HUDEP-2 (cell line): Measurements from ENCODE around the gene GRK1.
"Not testable (repeated sequence)": the region's sequence is repeated elsewhere in the genome, so short reads cannot be mapped to it uniquely, and the experiment has no call there.

Experiments used
- DNase-seq, 76 experiments: peaks; one replicate each; lab custom pipeline; 2025; ENCODE audit not compliant: unreplicated experiment in 76 of 76; lab: John Stamatoyannopoulos, UW

GRK1 gene

DNA sequence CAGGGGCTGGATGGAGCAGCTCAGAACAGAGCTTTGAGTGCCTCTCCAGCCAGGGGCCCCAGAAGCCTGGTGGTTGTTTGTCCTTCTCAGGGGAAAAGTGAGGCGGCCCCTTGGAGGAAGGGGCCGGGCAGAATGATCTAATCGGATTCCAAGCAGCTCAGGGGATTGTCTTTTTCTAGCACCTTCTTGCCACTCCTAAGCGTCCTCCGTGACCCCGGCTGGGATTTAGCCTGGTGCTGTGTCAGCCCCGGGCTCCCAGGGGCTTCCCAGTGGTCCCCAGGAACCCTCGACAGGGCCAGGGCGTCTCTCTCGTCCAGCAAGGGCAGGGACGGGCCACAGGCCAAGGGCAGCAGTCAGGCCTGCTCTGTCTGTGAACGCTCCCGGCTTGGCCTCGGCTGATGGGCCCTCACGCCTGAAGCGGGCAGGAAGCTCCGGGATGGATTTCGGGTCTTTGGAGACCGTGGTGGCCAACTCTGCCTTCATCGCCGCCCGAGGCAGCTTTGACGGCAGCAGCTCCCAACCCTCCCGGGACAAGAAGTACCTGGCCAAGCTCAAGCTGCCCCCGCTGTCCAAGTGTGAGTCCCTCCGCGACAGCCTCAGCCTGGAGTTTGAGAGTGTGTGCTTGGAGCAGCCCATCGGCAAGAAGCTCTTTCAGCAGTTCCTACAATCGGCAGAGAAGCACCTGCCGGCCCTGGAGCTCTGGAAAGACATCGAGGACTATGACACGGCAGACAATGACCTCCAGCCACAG is at the start of gene GRK1:
Gene GRK1 (plus strand): TSS at position 269 of the 751 bp plus-strand sequence. CDS start 168 bp downstream, at position 437.
- no peak for DNase-seq

DNA sequence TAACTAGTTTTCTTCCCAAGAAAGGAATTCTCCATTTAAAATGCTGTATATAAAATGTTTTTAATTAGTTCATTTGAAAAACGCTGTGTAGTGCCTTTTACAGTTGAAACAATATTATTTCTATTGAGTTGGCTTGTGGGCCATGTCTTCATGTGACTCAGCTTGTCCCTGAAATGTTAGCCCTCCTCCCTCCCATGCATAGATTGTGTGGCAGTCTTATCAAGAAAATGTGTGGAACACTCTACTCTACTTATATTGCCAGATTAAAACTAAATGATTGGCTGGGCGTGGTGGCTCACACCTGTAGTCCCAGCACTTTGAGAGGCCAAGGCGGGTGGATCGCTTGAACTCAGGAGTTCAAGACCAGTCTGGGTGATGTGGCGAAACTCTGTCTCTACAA is 49.1 kb upstream of the GRK1 start:
- DNase-seq: peak in 9 of 76 experiments; percentile 2 to 22 (median 13)

DNA sequence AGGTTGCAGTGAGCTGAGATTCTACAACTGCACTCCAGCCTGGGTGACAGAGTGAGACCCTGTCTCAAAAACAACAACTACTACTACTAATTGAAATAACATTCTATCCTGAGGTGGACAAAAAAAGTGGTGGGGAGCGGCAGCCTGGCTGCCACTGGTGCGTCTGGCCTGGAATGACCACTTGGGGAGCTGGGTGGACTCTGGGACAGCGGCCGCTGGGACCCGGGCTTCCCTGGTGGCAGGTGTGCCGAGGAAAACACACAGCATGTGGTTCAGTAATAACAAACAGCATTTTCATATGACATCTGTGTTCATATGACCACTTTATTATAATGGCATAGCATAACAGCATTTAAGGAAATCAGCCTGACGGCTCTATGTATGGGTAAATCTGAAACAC is 48.6 kb upstream of the GRK1 start:
- no peak for DNase-seq

DNA sequence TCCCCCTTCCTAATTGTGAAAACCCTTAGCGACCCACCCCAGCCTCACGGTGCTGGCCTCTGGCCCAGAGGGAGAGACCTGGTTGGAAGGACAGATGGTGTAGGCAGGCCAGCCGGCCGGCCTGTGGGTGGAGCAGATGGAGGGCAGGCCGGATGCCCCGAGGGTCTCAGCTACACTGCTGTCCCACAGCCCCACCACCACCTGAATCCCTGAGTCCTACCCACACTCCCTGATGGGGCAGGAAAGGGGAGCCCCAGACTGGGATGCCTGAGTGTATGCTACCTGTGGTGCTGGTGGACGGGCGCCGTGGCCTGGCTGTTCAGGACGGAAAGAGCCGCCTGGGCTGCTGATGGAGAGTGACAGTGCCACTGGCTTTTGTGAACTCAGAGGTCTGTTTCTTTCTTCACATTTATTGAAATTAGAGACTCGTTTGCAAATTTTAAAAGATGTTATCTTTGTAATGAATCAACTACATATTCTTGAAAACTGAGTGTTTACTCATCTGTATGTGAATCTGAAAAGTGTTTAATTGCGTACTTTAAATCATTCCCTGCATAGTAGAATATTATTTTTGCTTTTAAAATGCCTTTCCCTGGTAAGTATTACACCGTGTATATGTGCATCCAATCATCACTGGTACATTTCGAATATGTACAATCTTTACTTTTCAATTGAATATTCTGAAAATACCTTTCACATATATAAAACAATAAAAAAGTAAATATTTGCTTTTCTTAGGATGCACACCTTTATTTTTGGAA is 46.8 kb upstream of the GRK1 start:
- no peak for DNase-seq

DNA sequence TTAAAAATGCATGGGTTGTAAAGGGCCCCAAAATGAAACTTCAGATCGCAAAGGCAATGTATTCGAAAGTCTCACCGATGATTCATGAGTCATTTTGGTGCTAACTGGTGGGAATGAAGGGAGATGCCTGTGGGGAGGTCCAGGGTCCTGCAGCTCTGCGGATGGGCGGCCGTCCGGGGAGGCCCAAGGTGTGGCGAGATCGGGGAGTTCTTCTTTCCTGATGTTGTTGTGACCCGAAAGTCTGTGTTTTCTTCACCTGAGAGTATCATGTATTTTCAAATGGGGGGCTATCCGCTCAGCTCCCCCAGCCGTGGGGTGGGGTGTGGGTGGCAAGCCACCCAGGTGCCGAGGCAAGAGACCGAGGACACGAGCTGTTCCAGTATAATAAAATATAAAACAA is 46.0 kb upstream of the GRK1 start:
- DNase-seq: no peak

DNA sequence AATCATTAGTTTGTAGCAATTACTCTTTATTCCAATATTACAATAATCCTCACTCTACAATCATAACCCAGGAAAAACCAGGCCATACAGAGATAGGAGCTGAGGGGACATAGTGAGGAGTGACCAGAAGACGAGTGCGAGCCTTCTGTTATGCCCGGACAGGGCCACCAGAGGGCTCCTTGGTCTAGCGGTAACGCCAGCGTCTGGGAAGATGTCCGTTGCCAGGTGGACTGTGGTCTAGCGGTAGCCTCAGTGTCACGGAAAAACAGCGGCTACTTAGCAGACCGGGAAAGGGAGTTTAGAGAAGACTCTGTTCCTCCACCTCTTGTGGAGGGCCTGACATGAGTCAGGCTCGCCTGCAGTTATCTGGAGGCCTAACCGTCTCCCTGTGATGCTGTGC is 45.5 kb upstream of the GRK1 start:
- peak in 2 of 76 experiments; percentile 5 to 8 for DNase-seq

DNA sequence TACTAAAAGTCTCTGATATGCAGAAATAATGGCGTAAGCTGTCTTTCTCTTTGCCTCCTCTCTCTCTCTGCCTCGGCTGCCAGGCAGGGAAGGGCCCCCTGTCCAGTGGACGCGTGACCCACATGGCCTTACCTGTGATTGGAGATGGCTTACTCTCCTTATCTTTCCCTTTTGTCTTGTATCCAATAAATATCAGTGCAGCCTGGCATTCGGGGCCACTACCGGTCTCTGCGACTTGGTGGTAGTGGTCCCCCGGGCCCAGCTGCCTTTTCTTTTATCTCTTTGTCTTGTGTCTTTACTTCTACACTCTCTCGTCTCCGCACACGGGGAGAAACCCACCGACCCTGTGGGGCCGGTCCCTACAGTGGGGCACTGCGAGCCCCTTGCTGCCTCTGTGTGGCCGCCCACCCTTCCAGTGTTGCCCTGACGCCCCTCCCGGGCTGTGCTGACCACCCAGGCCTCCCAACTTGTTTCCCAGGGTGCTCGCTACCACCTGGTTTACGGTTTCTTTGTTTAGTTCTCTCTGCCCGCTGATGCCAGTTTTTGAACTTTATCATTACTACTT is 45.0 kb upstream of the GRK1 start:
- DNase-seq: not testable (repeated sequence)

DNA sequence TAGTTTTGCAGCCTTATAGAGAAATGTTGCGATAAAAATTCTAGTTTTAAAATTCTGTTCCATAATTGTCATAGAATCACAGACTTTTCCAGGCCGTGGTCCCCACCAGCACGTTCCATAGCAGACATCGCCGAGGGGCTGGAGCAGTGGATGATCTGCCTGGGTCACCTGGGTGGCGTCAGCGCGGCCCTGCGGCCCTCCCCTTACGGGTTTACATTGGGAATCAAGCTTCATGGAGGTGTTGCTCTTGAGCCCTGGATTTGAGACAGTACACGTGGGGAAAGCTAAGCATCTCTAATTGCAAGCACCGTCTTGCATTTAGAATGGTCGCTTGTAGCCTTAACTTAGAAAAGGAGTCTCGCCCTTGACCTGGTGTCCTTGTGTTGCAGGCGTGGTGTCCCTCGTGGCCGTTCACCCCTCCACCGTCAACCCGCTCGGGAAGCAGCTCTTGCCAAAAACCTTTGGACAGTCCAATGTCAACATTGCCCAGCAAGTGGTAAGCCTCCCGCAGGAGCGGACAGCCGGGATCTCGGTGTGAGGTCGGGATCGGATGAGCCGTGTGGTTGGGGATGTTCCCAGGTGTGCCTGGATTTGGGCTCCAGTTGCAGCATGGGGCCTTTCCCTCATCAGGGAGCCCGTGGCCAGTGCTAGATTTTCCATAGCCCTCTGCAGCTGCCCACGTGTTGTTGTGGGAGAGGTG is 44.1 kb upstream of the GRK1 start:
- no peak for DNase-seq

DNA sequence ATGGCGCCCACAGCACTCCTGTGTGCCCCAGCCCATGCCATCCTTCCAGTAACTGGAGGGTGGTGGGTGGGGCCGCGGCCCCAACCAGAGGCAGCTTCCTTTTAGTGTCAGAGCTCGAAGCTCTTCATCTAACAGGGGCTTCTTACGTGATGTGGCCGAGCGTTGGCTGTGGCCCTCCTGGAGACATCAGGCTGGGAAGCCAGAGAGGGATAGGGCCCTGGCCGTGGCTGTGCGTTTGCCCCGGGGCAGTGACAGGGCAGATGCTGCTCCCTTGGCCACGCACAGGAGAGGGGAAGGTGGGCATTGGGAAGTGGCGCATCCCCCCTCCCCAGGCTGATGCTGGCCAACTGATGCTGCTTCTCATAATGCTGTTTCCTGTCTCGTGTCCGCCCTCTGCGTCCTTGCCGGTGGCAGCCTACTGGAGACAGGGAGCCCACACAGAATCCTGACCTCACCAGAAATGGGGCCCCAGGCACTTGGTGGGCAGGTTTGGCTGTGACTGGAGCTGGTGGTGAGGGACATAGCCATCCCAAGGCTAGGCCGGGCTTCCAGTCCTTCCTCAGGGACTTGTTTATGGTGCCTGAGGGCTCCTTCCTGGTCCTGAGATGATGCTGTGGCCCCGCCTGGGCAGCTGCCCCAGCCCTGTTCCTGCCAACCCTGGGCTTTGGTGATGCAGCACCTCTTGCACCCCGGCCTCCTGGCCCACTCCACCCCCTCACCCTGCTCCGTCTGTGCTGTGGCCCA is 43.4 kb upstream of the GRK1 start:
- no peak for DNase-seq

DNA sequence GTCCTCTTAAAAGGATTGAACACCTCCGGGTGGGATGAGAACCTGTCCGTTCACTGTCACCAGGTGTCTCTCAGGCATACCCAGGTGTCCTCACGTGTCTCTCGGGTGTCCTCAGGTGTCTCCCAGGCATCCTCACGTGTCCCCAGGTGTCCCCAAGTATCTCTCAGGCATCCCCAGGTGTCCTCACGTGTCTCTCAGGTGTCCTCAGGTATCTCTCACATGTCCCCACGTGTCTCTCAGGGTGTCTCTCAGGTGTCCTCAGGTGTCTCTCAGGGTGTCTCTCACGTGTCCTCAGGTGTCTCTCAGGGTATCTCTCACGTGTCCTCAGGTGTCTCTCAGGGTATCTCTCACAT is 42.8 kb upstream of the GRK1 start:
- no peak for DNase-seq

DNA sequence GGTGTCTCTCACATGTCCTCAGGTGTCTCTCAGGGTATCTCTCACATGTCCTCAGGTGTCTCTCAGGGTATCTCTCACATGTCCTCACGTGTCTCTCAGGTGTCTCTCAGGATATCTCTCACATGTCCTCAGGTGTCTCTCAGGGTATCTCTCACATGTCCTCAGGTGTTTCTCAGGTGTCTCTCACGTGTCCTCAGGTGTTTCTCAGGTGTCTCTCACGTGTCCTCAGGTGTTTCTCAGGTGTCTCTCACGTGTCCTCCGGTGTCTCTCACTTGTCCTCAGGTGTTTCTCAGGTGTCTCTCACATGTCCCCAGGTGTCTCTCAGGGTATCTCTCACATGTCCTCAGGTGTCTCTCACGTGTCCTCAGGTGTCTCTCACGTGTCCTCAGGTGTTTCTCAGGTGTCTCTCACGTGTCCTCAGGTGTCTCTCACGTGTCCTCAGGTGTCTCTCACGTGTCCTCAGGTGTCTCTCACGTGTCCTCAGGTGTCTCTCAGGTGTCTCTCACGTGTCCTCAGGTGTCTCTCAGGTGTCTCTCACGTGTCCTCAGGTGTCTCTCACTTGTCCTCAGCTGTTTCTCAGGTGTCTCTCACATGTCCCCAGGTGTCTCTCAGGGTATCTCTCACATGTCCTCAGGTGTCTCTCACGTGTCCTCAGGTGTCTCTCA is 42.2 kb upstream of the GRK1 start:
- DNase-seq: not testable (repeated sequence)

DNA sequence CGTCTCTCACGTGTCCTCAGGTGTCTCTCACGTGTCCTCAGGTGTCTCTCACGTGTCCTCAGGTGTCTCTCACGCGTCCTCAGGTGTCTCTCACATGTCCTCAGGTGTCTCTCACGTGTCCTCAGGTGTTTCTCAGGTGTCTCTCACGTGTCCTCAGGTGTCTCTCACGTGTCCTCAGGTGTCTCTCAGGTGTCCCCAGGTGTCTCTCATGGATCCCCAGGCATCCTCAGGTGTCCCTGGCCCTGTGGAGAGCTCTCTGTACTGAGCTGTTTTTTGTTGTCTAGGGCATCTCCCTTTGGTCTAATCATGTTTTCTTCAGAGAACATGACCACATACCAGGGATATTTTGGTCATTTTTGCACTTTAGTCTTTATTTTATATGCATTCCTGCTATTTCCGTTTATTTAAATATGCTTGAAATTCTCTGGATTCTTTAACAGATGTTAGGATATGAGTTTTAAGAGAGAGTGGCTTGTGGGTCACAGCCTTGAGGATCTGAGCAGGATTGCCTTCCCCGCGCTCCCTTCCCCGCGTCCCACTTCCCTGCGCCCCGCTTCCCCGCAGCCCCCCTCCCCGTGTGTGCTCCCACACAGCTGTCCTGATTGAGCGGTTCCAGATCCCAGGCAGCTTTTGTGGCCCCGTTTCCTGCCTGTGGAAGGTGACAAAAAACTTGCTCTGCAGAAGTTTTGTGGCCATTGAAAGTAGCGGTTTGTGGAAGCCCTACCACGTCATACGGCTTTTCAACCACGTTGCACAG is 40.9 kb upstream of the GRK1 start:
- DNase-seq: no peak

DNA sequence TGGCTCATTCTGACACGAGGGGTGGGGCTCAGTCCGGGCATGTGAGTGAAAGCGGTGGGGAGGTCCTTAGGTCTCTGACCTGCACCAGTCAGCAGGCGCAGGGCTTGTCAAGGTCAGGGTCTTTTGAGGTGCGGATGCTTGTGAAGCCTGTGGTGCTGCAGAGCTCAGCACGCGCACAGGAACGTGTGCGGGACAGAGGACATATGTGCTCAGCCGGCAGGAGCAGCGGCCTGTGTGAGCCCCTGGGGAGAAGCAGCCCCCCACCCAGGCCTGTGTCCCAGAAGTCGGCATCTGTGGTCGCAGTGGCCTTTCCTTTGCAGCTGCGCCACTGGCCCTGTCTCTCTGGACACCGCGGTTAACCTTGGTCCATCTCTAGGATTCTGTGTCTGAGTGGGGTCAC is 39.9 kb upstream of the GRK1 start:
- no peak for DNase-seq

DNA sequence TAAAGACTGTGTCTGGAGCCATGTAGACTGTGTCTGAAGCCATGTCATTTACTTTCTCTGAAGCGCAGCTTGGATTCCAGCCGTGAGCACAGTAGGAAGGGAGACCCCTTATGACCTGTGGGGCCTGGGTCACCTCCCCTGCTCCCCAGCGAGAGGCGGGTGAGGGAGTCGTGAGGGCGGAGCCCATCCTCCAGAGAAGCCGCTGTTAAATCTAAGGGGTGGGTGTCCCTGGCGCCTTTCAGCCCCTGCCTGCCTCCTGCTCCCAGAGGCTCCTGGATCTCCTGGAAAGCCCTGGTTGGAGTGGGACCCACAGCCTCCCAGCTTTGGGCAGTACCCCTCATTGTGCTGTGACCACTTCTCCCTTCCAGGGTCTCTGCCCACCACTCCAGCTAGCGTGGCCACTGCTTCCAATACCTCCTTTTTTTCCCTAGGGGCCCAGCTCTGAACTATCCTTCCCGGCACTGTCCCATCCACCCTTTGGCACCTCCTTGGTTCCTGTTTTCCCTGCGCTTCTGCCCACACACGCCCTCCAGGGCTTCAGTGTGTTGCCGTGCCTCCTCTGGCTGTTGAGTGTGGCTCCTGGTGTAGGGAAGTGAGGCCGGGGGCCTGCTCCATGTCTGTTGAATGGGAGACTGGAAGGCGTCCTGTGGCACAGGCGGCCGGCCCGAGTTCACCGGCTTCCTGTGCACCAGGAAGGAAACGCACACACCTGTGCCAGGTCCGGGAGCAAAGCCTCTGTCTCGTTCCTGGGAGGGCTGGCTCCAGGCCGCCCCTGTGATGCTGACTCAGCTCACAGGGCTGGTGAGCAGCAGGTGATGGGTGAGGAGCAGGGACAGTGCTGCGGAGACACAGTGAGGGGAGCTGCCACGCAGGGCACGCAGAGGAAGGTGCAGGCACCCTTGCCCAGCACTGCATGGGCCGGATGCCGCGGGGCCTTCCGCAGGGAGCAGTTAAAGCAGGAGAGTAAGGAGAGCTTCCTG is 38.4 kb upstream of the GRK1 start:
- no peak for DNase-seq

DNA sequence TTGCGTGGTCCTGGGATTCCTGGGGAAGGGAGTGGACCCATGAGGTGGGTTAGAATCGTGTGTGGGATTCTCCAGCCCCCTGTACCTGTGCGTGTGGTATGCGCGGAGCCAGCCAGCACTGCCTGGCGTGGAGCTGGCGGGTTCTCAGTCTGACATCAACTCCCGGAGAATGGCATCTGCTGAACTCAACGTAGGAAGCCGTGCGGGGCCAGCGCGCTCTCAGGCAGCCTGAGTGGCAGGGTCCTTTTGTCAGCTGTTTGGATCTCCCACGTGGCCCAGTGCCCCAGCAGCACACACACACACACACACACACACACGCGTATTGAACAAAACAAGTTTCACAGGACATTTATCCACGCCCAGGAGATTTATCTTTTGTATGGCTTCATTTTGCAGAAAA is 37.2 kb upstream of the GRK1 start:
- DNase-seq: no peak

DNA sequence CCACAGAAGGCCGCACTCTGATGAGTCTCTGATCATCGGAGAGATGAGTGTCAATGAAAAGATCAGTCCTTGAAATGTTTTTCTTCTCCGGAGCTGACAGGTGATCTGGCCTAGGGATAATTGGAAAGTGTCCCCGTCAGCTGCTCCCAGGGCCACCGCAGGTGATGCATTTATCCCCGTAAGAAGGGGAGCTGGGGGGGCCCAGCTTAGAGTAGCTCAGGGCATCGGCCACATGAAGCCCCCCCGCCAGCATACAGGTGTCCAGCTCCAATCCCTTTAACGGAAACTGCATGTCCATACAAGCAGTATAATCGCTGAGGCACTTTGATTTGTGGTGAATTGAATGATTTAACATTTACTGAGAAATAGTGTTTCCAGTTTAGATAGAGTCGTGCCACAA is 36.7 kb upstream of the GRK1 start:
- no peak for DNase-seq

DNA sequence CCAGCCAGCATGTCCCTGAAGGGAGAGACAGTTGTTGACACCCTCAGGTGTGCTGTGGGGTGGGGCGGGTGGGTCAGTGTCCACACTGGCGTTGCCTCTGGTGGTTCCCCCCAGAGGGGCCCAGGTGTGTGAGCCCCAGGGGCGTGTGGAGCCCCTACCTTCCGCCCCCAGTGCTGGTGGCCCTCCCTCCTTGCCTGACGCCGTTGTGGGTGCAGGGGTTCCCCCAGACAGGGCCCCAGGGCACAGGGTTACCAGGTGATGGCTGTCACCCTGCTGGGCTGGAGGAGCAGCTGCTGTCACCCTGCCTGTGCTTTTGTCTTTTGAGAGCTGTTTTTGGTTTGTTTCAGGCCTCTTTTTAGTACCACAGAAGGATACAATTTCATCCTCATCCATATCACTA is 36.2 kb upstream of the GRK1 start:
- no peak for DNase-seq

DNA sequence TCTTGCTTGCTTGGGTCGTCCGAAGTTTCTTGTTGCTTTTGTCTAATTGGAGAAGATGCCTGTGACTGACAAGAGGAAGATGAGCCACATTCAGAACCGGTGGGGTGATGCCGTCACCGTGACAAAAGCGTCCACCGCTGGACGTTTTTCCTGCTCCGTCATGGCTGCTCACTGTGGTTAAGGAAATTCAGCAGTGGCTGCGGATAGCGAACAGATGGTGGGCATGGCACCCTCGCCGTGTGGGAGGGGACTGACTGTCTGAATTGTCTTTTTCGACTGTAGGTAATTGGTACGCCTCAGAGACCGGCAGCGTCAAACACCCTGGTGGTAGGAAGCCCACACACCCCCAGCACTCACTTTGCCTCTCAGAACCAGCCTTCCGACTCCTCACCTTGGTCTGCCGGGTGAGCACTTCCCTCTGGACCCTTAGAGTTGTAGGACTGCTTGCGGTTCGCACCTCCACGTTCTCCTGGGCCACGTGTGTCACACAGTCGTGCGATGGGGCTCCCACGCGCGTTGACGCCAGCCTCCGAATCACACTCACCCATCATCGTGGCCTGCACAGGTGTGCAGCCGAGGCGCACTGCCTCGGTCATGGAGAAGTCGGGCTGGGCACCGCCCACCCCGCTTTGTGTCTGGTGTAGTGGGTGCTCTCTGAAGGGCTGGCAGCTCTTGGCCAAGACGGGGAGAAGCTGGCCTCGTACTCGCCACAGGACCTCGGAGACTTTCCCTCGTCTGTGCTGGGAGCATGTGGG is 35.5 kb upstream of the GRK1 start:
- no peak for DNase-seq
